Heart right ventricle (tissue), 16 donors: ENCODE data around the gene IKBKE. TPM values are rescaled to one million over a fixed set of nuclear protein-coding genes. Genes with fewer than 3 reads are reported as not detected.

Experiments used
- ATAC-seq, 8 donors: fragments of 200-7000 bp; cut with Tn5 transposase; one replicate each; pipeline ENCODE4 v1.9.1; 2020; ENCODE audit warnings: mild to moderate bottlenecking in 8 of 8, moderate library complexity in 8 of 8, moderate number of reproducible peaks in 1 of 8
- DNase-seq, 2 donors: peaks; one replicate each; pipeline ENCODE4 v3.0.0-alpha.2; 2020
- H3K27ac ChIP-seq, 10 donors: fragments of 200-600 bp; sonication (generic) in 2 of 10; one replicate each; pipeline versions ENCODE4 v1.5.0 to v1.8.0; 2020 to 2022; ENCODE audit warnings: mild to moderate bottlenecking in 3 of 10
- H3K27me3 ChIP-seq, 7 donors: fragments of 200-600 bp; one replicate each; pipeline ENCODE4 v1.8.0; 2021 to 2022; ENCODE audit warnings: mild to moderate bottlenecking in 2 of 7
- H3K36me3 ChIP-seq, 9 donors: fragments of 200-600 bp; sonication (generic) in 1 of 9; one replicate each; pipeline versions ENCODE4 v1.5.0 to v1.8.0; 2020 to 2022; ENCODE audit warnings: mild to moderate bottlenecking in 2 of 9
- H3K4me1 ChIP-seq, 9 donors: fragments of 200-600 bp; sonication (generic) in 1 of 9; one replicate each; pipeline versions ENCODE4 v1.5.0 to v1.8.0; 2020 to 2022; ENCODE audit warnings: mild to moderate bottlenecking in 4 of 9
- H3K4me3 ChIP-seq, 10 donors: fragments of 200-600 bp; sonication (generic) in 2 of 10; one replicate each; pipeline versions ENCODE4 v1.5.0 to v1.8.0; 2020 to 2022; ENCODE audit warnings: mild to moderate bottlenecking in 7 of 10, moderate library complexity in 2 of 10
- H3K9me3 ChIP-seq, 11 donors: fragments of 200-600 bp in 10 of 11; sonication (generic) in 2 of 11; one replicate each; pipeline versions ENCODE4 v1.5.0 to v1.8.0; 2013 to 2022; ENCODE audit warnings: mild to moderate bottlenecking in 2 of 11, control low read depth in 1 of 11, moderate library complexity in 1 of 11
- CTCF ChIP-seq, 9 donors: fragments of 200-600 bp; sonication (generic) in 2 of 9; IDR thresholded peaks; one replicate each; pipeline versions ENCODE4 v1.5.0 to v1.8.0; 2021 to 2022; ENCODE audit warnings: antibody characterized with exemption in 9 of 9, mild to moderate bottlenecking in 5 of 9, moderate library complexity in 1 of 9
- WGBS, 2 donors: extraction: QIAGEN DNeasy Blood & Tissue Kit; methylation state at CpG; one replicate each; pipeline ENCODE4 v1.1.7; 2013; ENCODE audit warnings: inconsistent platforms in 1 of 2; 5-methylcytosine and 5-hydroxymethylcytosine counted together
- intact Hi-C, 10 donors: fragments of 100-400 bp; cut with DNase I; formaldehyde crosslinking; loops; one replicate each; pipeline versions ENCODE4 v1.11.1 to v1.14.2; 2022
- polyA plus RNA-seq, 2 donors: library from polyadenylated mRNA; stranded (reverse); fragments of 200-250 nt; gene quantifications; one replicate each; pipeline ENCODE4 v1.2.3, GENCODE V29; 2013
- total RNA-seq, 10 donors: library from RNA; stranded (reverse); fragmentation: NEBNext Ultra II Directional in 3 of 10; extraction: Animal tissue kit (Norgen Biotek cat#: 25700) in 3 of 10; gene quantifications; one replicate each; pipeline versions ENCODE4 v1.2.1 to v1.2.4, GENCODE V29; 2021 to 2023
- donor health status: Arrhythmogenic right ventricular cardiomyopathy.
- donor health status: ischemic (EF 13 %, LVEDD 7.1; RV severe dilation, severe dysfunction).
- donor health status: healthy with polysubstance abuse.
- donor health status: DM: no; HTN: yes; CAD: no.
- donor health status: DM: no; HTN: no; CAD: no.
- donor health status: ischemic (EF 25% LVEDD 6.9; RV normal size, moderate dysfunction).
- donor health status: ischemic (EF 25% LVEDD 5.7; RV mildly dilated, moderate dysfunction).
- donor health status: healthy.
- donor health status: DM: yes; HTN: yes; CAD: no.
- donor health status: Ischemic cardiomyopathy.
- donor health status: ischemic (EF 35%, LVEDD 5.7; RV mildly dilated, moderate dysfunction).
- donor health status: nonischemic (EF 11% LVEDD 7.7; RV severe dilation, severe dysfunction).
- donor health status: DM: yes; HTN: yes; CAD: no.
- donor health status: PGD.
- donor health status: ischemic (EF 29% LVEDD 5.4; RV normal size, mild dysfunction).
- donor health status: nonischemic (EF 23%, LVEDD 6.1; RV moderate dilation, normal function).

Gene IKBKE
- total and polyA plus RNA-seq, 12 donors, result 0.29 to 5.4 (median 0.79) TPM

- intact Hi-C loops, result no loop called here
- WGBS, 2 donors, result 62 to 68% methylated on average over 9 of the region's 9 CpGs
- DNase-seq, result peak in 1 of 2 donors; percentile 81
- peak; percentile 69 to 84 (median 81) for TF ChIP-seq CTCF (IDR thresholded peaks at IDR 0.05)
- Histone ChIP-seq H3K36me3 (peaks cover 0 to 40% (median 4%) of the 10 kb centered on the region in 9 donors), H3K27ac (peak overlapping the region in 9 of 10 donors; percentile 28 to 86 (median 74)), H3K9me3 (no peaks in the 10 kb centered on the region), H3K4me3 (no peak overlapping the region), H3K4me1 (peaks cover 1 to 54% (median 33%) of the 10 kb centered on the region in 9 donors), H3K27me3 (peaks cover 0 to 6% (median 0%) of the 10 kb centered on the region in 7 donors)
- peak; percentile 51 to 87 (median 70) for ATAC-seq
Measured at GRCh38 chr1:206461602-206462455, 8.4 kb upstream of the IKBKE start.

- peaks cover 0 to 17% (median 0%) of the 10 kb centered on the region in 7 donors for H3K27me3 ChIP-seq
- TF ChIP-seq CTCF (IDR thresholded peaks at IDR 0.05), result no peak
- no peak overlapping the region for H3K4me3 ChIP-seq
- WGBS, 2 donors, result 87 to 93% methylated on average over 1 of the region's 1 CpG
- H3K4me1 ChIP-seq, result peaks cover 0 to 51% (median 23%) of the 10 kb centered on the region in 9 donors
- H3K9me3 ChIP-seq, result no peaks in the 10 kb centered on the region
- H3K36me3 ChIP-seq, result peaks cover 0 to 36% (median 4%) of the 10 kb centered on the region in 9 donors
- no peak overlapping the region for H3K27ac ChIP-seq
- no peak for ATAC-seq
- intact Hi-C loops, result no loop called here
- no peak for DNase-seq
Measured at GRCh38 chr1:206463137-206463536, 7.1 kb upstream of the IKBKE start.

- H3K4me3 ChIP-seq, result no peak overlapping the region
- no peak for TF ChIP-seq CTCF (IDR thresholded peaks at IDR 0.05)
- peaks cover 0 to 28% (median under 1%) of the 10 kb centered on the region in 9 donors for H3K36me3 ChIP-seq
- ATAC-seq (no peak), DNase-seq (no peak)
- H3K27ac ChIP-seq, result no peak overlapping the region
- WGBS, 2 donors, result 92% methylated on average over 8 of the region's 8 CpGs
- peaks cover 0 to 55% (median 24%) of the 10 kb centered on the region in 9 donors for H3K4me1 ChIP-seq
- no peaks in the 10 kb centered on the region for H3K9me3 ChIP-seq
- intact Hi-C loops, result no loop called here
- peaks cover 0 to 25% (median 0%) of the 10 kb centered on the region in 7 donors for H3K27me3 ChIP-seq
Measured at GRCh38 chr1:206463911-206464310, 6.4 kb upstream of the IKBKE start.

- no peak for TF ChIP-seq CTCF (IDR thresholded peaks at IDR 0.05)
- ATAC-seq (peak in 3 of 8 donors; percentile 11 to 54 (median 26)), DNase-seq (no peak)
- Histone ChIP-seq H3K4me3 (no peak overlapping the region), H3K36me3 (peaks cover 0 to 22% (median 0%) of the 10 kb centered on the region in 9 donors), H3K27ac (peak overlapping the region in 1 of 10 donors; percentile 40), H3K9me3 (no peaks in the 10 kb centered on the region), H3K27me3 (peaks cover 0 to 27% (median 0%) of the 10 kb centered on the region in 7 donors), H3K4me1 (peaks cover 0 to 60% (median 26%) of the 10 kb centered on the region in 9 donors)
- WGBS, 2 donors, result 66 to 73% methylated on average over 4 of the region's 4 CpGs
- intact Hi-C loops, result no loop called here
Measured at GRCh38 chr1:206464456-206464964, 5.8 kb upstream of the IKBKE start.
